Nephron progenitor cell (in vitro differentiated cells): ENCODE measurements around the gene DNAJC30.

Experiments used
- DNase-seq: peaks from one replicate; pipeline ENCODE4 v3.0.0; 2021
- H3K27ac Mint-ChIP-seq: 2 replicates; pipeline ENCODE4 v1.8.0; 2021; ENCODE audit warnings: mild to moderate bottlenecking, moderate library complexity, mixed read lengths
- H3K27me3 Mint-ChIP-seq: 2 replicates; pipeline ENCODE4 v1.8.0; 2021; ENCODE audit warnings: mild to moderate bottlenecking, low read depth, mixed read lengths; ENCODE audit not compliant: poor library complexity
- H3K36me3 Mint-ChIP-seq: 2 replicates; pipeline ENCODE4 v1.8.0; 2021; ENCODE audit warnings: low read depth, mixed read lengths
- H3K4me1 Mint-ChIP-seq: 2 replicates; pipeline ENCODE4 v1.8.0; 2021; ENCODE audit warnings: mixed read lengths
- H3K4me3 Mint-ChIP-seq: 2 replicates; pipeline ENCODE4 v1.8.0; 2021; ENCODE audit warnings: mild to moderate bottlenecking, moderate library complexity, mixed read lengths
- H3K9me3 Mint-ChIP-seq: 2 replicates; pipeline ENCODE4 v1.8.0; 2021; ENCODE audit warnings: mild to moderate bottlenecking, moderate library complexity, mixed read lengths
- CTCF ChIP-seq: fragments of 200-600 bp; sonication (generic); IDR thresholded peaks from 2 replicates; pipeline ENCODE4 v1.5.0; 2021; ENCODE audit warnings: antibody characterized with exemption

DNAJC30 gene

DNA sequence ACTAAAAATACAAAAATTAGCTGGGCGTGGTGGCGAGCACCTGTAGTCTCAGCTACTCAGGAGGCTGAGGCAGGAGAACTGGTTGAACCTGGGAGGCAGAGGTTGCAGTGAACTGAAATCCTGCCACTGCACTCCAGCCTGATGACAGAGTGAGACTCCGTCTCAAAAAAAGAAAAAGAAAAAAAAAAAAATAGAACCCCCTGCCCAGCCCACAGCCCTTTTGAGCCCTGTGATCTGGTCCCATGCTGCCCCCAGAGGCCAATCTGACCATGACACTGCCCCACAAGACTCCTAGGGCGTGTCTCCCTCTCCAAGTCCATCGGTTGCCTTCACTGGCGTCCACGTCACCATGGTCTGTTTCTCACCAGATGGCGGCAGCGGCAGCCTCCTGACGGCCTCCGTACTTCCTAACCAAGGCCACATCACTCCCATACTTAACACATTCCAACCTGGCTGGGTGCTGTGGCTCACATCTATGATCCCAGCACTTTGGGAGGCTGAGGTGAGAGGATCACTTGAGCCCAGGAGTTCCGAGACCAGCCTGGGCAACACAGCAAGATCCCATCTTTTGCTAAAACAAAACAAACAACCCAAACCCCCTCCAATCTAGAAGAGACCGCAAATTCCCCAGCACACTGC, 18.2 kb upstream of the DNAJC30 start:
- Mint-ChIP-seq H3K27ac (peak overlapping the region; percentile 25), H3K4me1 (peaks cover 17% of the 10 kb centered on the region), H3K4me3 (no peak overlapping the region), H3K27me3 (peaks cover 6% of the 10 kb centered on the region), H3K36me3 (peaks cover 21% of the 10 kb centered on the region), H3K9me3 (no peaks in the 10 kb centered on the region)
- peak; percentile 71 for DNase-seq
- peak; percentile 55 for TF ChIP-seq CTCF

DNA sequence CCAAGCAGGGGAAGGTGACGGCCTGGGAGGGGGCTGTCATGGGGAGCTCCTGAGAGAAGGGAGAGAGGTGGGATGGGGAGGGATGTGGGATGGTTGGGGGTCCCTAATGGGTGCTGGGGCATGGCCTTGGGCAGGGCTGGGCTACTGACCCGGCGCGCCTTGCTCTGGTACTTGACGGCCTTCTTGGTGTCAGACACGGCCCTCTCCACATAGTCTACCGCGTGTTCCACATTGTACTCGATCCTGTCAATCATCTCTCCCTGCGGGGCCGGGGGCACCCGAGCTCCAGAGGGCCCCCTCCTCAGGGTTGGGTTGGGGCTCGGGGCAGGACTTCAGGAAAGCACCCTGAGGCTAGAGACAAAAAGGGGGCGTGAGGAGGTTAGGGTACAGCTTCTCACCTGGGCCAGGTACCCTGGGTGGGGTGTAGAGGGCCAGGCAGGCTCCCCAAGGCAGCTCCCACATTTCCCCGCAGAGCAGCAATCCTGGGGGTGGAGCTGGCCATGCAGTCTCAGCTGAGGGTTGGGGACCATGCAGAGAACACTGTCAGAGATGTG, 17.4 kb upstream of the DNAJC30 start:
- Mint-ChIP-seq H3K27me3 (peaks cover 6% of the 10 kb centered on the region), H3K9me3 (no peaks in the 10 kb centered on the region), H3K4me1 (peaks cover 13% of the 10 kb centered on the region), H3K36me3 (peaks cover 24% of the 10 kb centered on the region), H3K4me3 (no peak overlapping the region), H3K27ac (no peak overlapping the region)
- DNase-seq = no peak
- TF ChIP-seq CTCF = no peak

GRCh38 chr7:73700069-73700423, 16.8 kb upstream of the DNAJC30 start:
- H3K9me3 Mint-ChIP-seq = no peaks in the 10 kb centered on the region
- H3K27me3 Mint-ChIP-seq = peaks cover 6% of the 10 kb centered on the region
- peaks cover 13% of the 10 kb centered on the region for H3K4me1 Mint-ChIP-seq
- TF ChIP-seq CTCF = no peak
- no peak for DNase-seq
- H3K27ac Mint-ChIP-seq = no peak overlapping the region
- peaks cover 28% of the 10 kb centered on the region for H3K36me3 Mint-ChIP-seq
- H3K4me3 Mint-ChIP-seq = no peak overlapping the region

GRCh38 chr7:73699370-73700068, 16.3 kb upstream of the DNAJC30 start:
- H3K27me3 Mint-ChIP-seq = peaks cover 6% of the 10 kb centered on the region
- peaks cover 31% of the 10 kb centered on the region for H3K36me3 Mint-ChIP-seq
- no peak for TF ChIP-seq CTCF

DNA sequence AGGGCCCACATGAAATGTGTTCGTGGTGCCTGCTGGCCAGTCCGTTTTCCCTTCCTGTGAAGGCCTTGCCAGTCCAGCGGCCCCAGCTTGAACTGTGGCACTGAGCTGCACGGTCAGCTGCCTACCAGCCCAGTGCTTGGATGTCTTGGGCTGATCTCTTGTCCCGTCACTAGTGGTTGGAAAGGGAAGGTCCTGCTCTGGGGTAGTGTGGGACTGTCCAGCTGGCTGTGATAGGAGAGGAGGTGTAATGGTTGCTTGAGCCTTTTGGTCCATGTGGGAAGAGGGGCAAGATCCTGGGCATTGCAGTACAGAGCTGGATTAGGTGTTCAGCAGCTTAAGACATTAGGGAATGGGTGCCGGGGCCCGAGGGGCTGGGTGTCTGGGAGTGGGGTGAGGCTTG, 15.2 kb upstream of the DNAJC30 start:
- H3K36me3 Mint-ChIP-seq = peaks cover 36% of the 10 kb centered on the region
- H3K4me3 Mint-ChIP-seq = no peak overlapping the region
- no peaks in the 10 kb centered on the region for H3K9me3 Mint-ChIP-seq
- DNase-seq = no peak
- peak overlapping the region; percentile 48 for H3K27ac Mint-ChIP-seq
- no peak for TF ChIP-seq CTCF
- H3K4me1 Mint-ChIP-seq = peaks cover 10% of the 10 kb centered on the region
- peaks cover 6% of the 10 kb centered on the region for H3K27me3 Mint-ChIP-seq

More at GRCh38 chr7:73699370-73700068, 16.3 kb upstream of the DNAJC30 start:
- DNase-seq = no peak
- Mint-ChIP-seq H3K27ac (no peak overlapping the region), H3K4me3 (no peak overlapping the region), H3K9me3 (no peaks in the 10 kb centered on the region), H3K4me1 (peaks cover 13% of the 10 kb centered on the region)
